ENCODE results near the gene ABHD4.

DNA sequence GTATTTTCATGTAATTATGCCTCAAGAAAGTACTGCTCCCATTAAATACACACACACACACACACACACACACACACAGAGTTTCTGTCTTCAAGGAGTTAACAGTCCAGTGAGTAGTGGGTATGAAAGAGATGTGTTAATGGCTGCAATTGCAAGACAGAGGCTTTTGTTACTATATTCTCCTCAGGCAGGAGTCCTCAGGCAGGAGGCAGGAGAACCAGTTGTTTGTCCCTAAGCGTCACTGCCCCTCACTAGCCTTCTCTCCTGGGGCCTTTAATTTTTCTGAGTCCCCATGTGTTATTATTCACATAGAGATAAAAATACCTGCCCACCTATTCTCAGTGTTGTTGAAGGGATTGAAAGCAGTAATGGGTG, 40.3 kb upstream of the ABHD4 start:
- TF ChIP-seq, protein P1, sequence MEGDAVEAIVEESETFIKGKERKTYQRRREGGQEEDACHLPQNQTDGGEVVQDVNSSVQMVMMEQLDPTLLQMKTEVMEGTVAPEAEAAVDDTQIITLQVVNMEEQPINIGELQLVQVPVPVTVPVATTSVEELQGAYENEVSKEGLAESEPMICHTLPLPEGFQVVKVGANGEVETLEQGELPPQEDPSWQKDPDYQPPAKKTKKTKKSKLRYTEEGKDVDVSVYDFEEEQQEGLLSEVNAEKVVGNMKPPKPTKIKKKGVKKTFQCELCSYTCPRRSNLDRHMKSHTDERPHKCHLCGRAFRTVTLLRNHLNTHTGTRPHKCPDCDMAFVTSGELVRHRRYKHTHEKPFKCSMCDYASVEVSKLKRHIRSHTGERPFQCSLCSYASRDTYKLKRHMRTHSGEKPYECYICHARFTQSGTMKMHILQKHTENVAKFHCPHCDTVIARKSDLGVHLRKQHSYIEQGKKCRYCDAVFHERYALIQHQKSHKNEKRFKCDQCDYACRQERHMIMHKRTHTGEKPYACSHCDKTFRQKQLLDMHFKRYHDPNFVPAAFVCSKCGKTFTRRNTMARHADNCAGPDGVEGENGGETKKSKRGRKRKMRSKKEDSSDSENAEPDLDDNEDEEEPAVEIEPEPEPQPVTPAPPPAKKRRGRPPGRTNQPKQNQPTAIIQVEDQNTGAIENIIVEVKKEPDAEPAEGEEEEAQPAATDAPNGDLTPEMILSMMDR (conservative IDR thresholded peaks at IDR 0.05; ENCODE audit: low read depth, low read length), result no peak
- no peak for TF ChIP-seq EZH2 (IDR thresholded peaks at IDR 0.05; ENCODE audit: low read length, unreplicated experiment)
- TF ChIP-seq EZH2phosphoT487 (IDR thresholded peaks at IDR 0.05; ENCODE audit: borderline replicate concordance, low read length), result no peak
